MM.1S (cell line): ENCODE results near the gene HSBP1L1.

Experiments
- DNase-seq: peaks from one replicate; pipeline ENCODE4 v3.0.0-alpha.2; 2015
- H2AFZ ChIP-seq: fragments of 300-600 bp; sonication (generic); 2 replicates; pipeline ENCODE4 v1.6.0; 2016; ENCODE audit warnings: antibody characterized with exemption, low read length
- H3F3A ChIP-seq: fragments of 300-600 bp; sonication (generic); 2 replicates; pipeline ENCODE4 v1.6.1; 2016; ENCODE audit warnings: mild to moderate bottlenecking, antibody characterized with exemption, low read length, moderate library complexity, mixed read lengths; ENCODE audit not compliant: insufficient read depth
- H3K27ac ChIP-seq: fragments of 300-600 bp; sonication (generic); 2 replicates; pipeline ENCODE4 v1.5.1; 2016; ENCODE audit warnings: mild to moderate bottlenecking, low read length
- H3K27me3 ChIP-seq: fragments of 300-600 bp; sonication (generic); replicated peaks from 2 replicates; pipeline ENCODE4 v1.6.0; 2016; ENCODE audit warnings: low read length; ENCODE audit not compliant: insufficient read depth
- H3K36me3 ChIP-seq: fragments of 300-600 bp; sonication (generic); replicated peaks from 2 replicates; pipeline ENCODE4 v1.6.1; 2016; ENCODE audit warnings: mild to moderate bottlenecking, low read length, mixed read lengths; ENCODE audit not compliant: insufficient read depth
- H3K4me1 ChIP-seq: fragments of 300-600 bp; sonication (generic); 2 replicates; pipeline ENCODE4 v1.6.1; 2016; ENCODE audit warnings: low read length, mixed read lengths
- H3K4me2 ChIP-seq: fragments of 300-600 bp; sonication (generic); 2 replicates; pipeline ENCODE4 v1.6.0; 2016; ENCODE audit warnings: low read depth, low read length
- H3K4me3 ChIP-seq: fragments of 300-600 bp; sonication (generic); 2 replicates; pipeline ENCODE4 v1.5.1; 2016; ENCODE audit warnings: low read length, mixed read lengths
- H3K79me2 ChIP-seq: fragments of 300-600 bp; sonication (generic); 2 replicates; pipeline ENCODE4 v1.6.1; 2016; ENCODE audit warnings: mixed run types, low read length, mixed read lengths
- H3K9ac ChIP-seq: fragments of 300-600 bp; sonication (generic); 2 replicates; pipeline ENCODE4 v1.6.1; 2016; ENCODE audit warnings: low read length, mixed read lengths
- H3K9me2 ChIP-seq: fragments of 300-600 bp; sonication (generic); replicated peaks from 2 replicates; pipeline ENCODE4 v1.6.1; 2016; ENCODE audit warnings: mild to moderate bottlenecking, low read length, mixed read lengths; ENCODE audit not compliant: insufficient read depth
- H3K9me3 ChIP-seq: fragments of 300-600 bp; sonication (generic); replicated peaks from 2 replicates; pipeline ENCODE4 v1.6.1; 2016; ENCODE audit warnings: mild to moderate bottlenecking, low read length, mixed read lengths; ENCODE audit not compliant: insufficient read depth
- H4K20me1 ChIP-seq: fragments of 300-600 bp; sonication (generic); 2 replicates; pipeline ENCODE4 v1.6.1; 2016; ENCODE audit warnings: mild to moderate bottlenecking, low read length, moderate library complexity, mixed read lengths; ENCODE audit not compliant: insufficient read depth
- EZH2 ChIP-seq: fragments of 300-600 bp; sonication (generic); optimal IDR thresholded peaks from 2 replicates; pipeline ENCODE3; 2017; ENCODE audit warnings: low read depth, mild to moderate bottlenecking, antibody characterized with exemption, low read length, mixed read lengths
- EZH2phosphoT487 ChIP-seq: fragments of 300-600 bp; sonication (generic); IDR thresholded peaks from 2 replicates; pipeline ENCODE4 v1.6.1; 2018; ENCODE audit warnings: antibody characterized with exemption, low read length
- TF ChIP-seq, protein P1 (sequence below): fragments of 300-600 bp; sonication (generic); IDR thresholded peaks from 2 replicates; pipeline ENCODE4 v1.5.1; 2016; ENCODE audit warnings: antibody characterized with exemption, low read length, mixed read lengths

HSBP1L1 gene

DNA sequence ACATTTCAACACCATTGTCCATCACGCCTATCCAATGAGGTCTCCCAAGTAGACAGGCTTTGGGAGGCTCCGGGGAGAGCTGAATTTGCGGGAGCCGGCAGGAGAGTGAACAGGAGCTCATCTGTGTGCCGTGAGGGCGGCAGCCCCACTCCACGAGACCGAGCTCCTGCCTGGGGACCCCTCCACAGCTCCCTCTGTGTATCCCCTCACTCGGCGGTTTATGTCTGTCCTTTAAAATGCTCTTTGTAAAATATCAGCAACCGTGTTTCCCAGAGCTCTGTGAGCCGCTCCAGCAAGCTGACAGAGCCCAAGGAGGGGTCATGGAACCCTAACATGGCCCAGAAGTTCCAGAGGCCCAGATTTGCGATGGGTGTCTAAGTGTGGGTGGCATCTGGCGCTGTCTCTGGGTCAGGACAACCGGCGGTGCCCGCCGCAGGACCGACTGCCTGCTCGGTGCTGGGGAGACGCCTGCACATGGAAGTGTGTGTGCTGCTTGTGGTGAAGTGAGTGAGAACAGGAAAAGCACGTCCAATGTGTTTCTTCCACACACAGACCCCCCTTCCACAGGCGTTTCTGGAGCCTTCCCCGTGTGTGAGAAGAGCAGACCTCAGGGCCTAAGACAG, 47.8 kb upstream of the HSBP1L1 start:
- Histone ChIP-seq H3K4me1 (no peaks in the 10 kb centered on the region), H4K20me1 (no peaks in the 10 kb centered on the region), H3K9me3 (no peaks in the 10 kb centered on the region), H3K9me2 (no peaks in the 10 kb centered on the region), H3K79me2 (no peaks in the 10 kb centered on the region), H3K9ac (no peak overlapping the region), H3K27ac (no peak overlapping the region), H3F3A (no peaks in the 10 kb centered on the region), H3K36me3 (no peaks in the 10 kb centered on the region), H3K4me3 (no peak overlapping the region), H3K27me3 (no peaks in the 10 kb centered on the region), H3K4me2 (no peak overlapping the region), H2AFZ (no peak overlapping the region)
- DNase-seq = no peak
- TF ChIP-seq EZH2 = no peak
- TF ChIP-seq EZH2phosphoT487 = no peak
- TF ChIP-seq, protein P1, sequence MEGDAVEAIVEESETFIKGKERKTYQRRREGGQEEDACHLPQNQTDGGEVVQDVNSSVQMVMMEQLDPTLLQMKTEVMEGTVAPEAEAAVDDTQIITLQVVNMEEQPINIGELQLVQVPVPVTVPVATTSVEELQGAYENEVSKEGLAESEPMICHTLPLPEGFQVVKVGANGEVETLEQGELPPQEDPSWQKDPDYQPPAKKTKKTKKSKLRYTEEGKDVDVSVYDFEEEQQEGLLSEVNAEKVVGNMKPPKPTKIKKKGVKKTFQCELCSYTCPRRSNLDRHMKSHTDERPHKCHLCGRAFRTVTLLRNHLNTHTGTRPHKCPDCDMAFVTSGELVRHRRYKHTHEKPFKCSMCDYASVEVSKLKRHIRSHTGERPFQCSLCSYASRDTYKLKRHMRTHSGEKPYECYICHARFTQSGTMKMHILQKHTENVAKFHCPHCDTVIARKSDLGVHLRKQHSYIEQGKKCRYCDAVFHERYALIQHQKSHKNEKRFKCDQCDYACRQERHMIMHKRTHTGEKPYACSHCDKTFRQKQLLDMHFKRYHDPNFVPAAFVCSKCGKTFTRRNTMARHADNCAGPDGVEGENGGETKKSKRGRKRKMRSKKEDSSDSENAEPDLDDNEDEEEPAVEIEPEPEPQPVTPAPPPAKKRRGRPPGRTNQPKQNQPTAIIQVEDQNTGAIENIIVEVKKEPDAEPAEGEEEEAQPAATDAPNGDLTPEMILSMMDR = no peak

DNA sequence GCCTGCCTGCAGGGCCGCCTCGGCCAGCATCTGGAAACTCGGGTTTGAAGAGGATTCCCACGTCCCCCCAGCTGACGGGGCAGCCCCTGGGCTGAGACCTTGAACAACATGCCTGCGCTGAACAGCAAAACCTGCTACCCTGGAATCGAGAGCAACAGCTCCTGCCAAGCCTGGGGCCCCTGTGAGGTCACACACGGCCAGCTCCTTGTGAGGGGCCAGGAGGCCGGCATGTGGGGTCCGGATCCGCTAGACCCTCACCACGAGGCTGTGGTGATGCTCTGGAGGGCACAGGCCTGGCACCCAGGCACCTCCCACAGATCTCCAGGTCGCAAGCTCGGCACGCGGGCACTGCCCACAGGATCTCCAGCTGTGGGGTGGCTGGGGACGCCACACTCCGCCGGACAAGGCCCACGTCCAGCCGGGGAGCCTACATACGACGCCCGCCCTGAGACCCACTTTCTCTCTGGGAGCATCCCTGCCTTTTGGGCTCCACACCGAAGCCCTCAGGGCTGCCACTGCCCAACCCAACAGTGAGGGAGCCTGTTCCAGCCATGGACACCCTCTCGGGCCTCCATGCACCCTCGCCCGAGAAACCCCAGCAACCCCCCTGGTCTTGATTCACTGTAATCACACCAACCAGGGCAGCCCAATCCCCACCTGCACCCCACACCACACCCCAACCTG, 47.1 kb upstream of the HSBP1L1 start:
- no peaks in the 10 kb centered on the region for H3F3A ChIP-seq
- no peak overlapping the region for H3K4me2 ChIP-seq
- no peaks in the 10 kb centered on the region for H3K36me3 ChIP-seq
- H2AFZ ChIP-seq = no peak overlapping the region
- H4K20me1 ChIP-seq = no peaks in the 10 kb centered on the region
- no peak overlapping the region for H3K9ac ChIP-seq
- DNase-seq = no peak
- no peak overlapping the region for H3K4me3 ChIP-seq
- H3K27ac ChIP-seq = no peak overlapping the region
- H3K9me2 ChIP-seq = no peaks in the 10 kb centered on the region
- no peaks in the 10 kb centered on the region for H3K9me3 ChIP-seq
- no peaks in the 10 kb centered on the region for H3K4me1 ChIP-seq
- H3K27me3 ChIP-seq = no peaks in the 10 kb centered on the region
- TF ChIP-seq, protein P1 = no peak
- TF ChIP-seq EZH2phosphoT487 = no peak
- TF ChIP-seq EZH2 = no peak
- H3K79me2 ChIP-seq = no peaks in the 10 kb centered on the region

DNA sequence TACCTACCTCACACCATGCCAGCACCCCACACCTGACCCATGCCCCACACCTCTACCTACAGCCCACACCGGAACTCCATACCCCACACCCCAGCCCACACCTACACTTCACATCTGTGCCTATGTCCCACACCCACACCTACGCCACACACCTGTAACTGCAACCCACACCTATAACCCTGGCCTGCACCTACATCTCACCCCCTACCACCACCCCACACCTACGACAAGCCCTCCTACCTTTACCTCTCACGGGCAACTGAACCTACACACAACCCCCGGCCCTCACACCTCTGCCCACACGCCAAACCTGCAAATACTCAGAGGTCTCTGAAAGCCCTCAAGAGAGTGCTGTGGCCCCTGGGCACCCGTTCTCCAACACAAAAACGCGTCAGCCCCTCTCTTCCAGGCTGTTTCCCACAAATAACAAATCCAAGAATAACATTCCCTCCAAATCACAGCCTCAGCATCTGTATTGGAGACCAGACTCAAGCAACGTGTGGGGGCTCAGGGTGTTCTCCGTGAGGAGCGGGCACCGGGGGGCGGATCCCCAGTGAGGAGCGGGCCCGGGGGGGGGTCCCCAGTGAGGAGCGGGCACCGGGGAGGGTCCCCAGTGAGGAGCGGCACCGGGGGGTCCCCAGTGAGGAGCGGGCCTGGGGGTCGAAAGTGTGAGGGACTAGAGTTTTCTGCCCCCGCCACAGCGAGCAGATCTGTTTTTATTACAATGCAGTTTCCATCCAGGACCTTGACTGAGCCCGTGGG, 46.4 kb upstream of the HSBP1L1 start:
- no peak for DNase-seq
- Histone ChIP-seq H3K36me3 (no peaks in the 10 kb centered on the region), H4K20me1 (no peaks in the 10 kb centered on the region), H3K4me1 (no peaks in the 10 kb centered on the region), H3F3A (no peaks in the 10 kb centered on the region), H3K27ac (no peak overlapping the region), H3K9me3 (no peaks in the 10 kb centered on the region), H3K9ac (no peak overlapping the region), H3K4me3 (no peak overlapping the region), H3K27me3 (no peaks in the 10 kb centered on the region), H3K4me2 (no peak overlapping the region), H3K79me2 (no peaks in the 10 kb centered on the region), H3K9me2 (no peaks in the 10 kb centered on the region), H2AFZ (no peak overlapping the region)
- TF ChIP-seq EZH2 = no peak
- TF ChIP-seq EZH2phosphoT487 = no peak
- TF ChIP-seq, protein P1 = no peak
